PC-3 (cell line): Measurements from ENCODE around the gene LYZL1. TPM values are rescaled to one million over a fixed set of nuclear protein-coding genes. Genes with fewer than 3 reads are reported as not detected.

Experiments used
- ATAC-seq: fragments of 200-7000 bp; cut with Tn5 transposase; 2 replicates; pipeline ENCODE4 v1.9.1; 2020; ENCODE audit warnings: mild to moderate bottlenecking, moderate library complexity
- BruUV-seq: library from RNA; stranded (reverse); fragments of 400-500 nt; replicated peaks from 2 replicates; lab custom pipeline; 2021; lab: Mats Ljungman, UMichigan
- CTCF ChIA-PET: fragments of 300-600 bp; sonication (Branson Sonifier 250); formaldehyde crosslinking; loops from one replicate; lab custom pipeline; 2022; ENCODE audit warnings: antibody characterized with exemption; lab: Charles Lee
- POLR2A ChIA-PET: fragments of 300-600 bp; sonication (Branson Sonifier 250); formaldehyde crosslinking; loops from one replicate; lab custom pipeline; 2022; ENCODE audit warnings: antibody characterized with exemption; ENCODE audit not compliant: unreplicated experiment; lab: Charles Lee
- DNase-seq: peaks from one replicate; pipeline ENCODE4 v3.0.0-alpha.2; 2015
- H2AFZ ChIP-seq: fragments of 300-600 bp; sonication (generic); 2 replicates; pipeline ENCODE4 v1.6.0; 2016; ENCODE audit warnings: antibody characterized with exemption, low read length
- H3F3A ChIP-seq: fragments of 300-600 bp; sonication (generic); one replicate; pipeline ENCODE4 v1.6.0; 2017; ENCODE audit warnings: antibody characterized with exemption, low read length, control low read depth, mild to moderate bottlenecking; ENCODE audit not compliant: unreplicated experiment
- H3K27ac ChIP-seq: fragments of 300-600 bp; sonication (generic); 2 replicates; pipeline ENCODE4 v1.5.1; 2016; ENCODE audit warnings: mild to moderate bottlenecking, low read length
- H3K27me3 ChIP-seq: fragments of 300-600 bp; sonication (generic); 2 replicates; pipeline ENCODE4 v1.6.1; 2016; ENCODE audit warnings: low read length, mixed read lengths
- H3K36me3 ChIP-seq: fragments of 300-600 bp; sonication (generic); 2 replicates; pipeline ENCODE4 v1.6.1; 2016; ENCODE audit warnings: low read depth, mixed run types, low read length, mixed read lengths
- H3K4me1 ChIP-seq: fragments of 300-600 bp; sonication (generic); 2 replicates; pipeline ENCODE4 v1.5.1; 2016; ENCODE audit warnings: low read length; ENCODE audit not compliant: insufficient read depth
- H3K4me2 ChIP-seq: fragments of 300-600 bp; sonication (generic); 2 replicates; pipeline ENCODE4 v1.6.0; 2016; ENCODE audit warnings: low read length
- H3K4me3 ChIP-seq: fragments of 300-600 bp; sonication (generic); 2 replicates; pipeline ENCODE4 v1.5.1; 2016; ENCODE audit warnings: mild to moderate bottlenecking, low read length, mixed read lengths
- H3K79me2 ChIP-seq: fragments of 300-600 bp; sonication (generic); 2 replicates; pipeline ENCODE4 v1.6.1; 2017; ENCODE audit warnings: low read length, mixed read lengths
- H3K9ac ChIP-seq: fragments of 300-600 bp; sonication (generic); 2 replicates; pipeline ENCODE4 v1.6.0; 2016; ENCODE audit warnings: mild to moderate bottlenecking, low read length
- H3K9me2 ChIP-seq: fragments of 300-600 bp; sonication (generic); replicated peaks from 2 replicates; pipeline ENCODE4 v1.6.1; 2016; ENCODE audit warnings: mixed run types, low read length, mixed read lengths
- H3K9me3 ChIP-seq: fragments of 300-600 bp; sonication (generic); 2 replicates; pipeline ENCODE4 v1.6.1; 2016; ENCODE audit warnings: low read length, mixed read lengths
- H4K20me1 ChIP-seq: fragments of 300-600 bp; sonication (generic); 2 replicates; pipeline ENCODE4 v1.6.1; 2016; ENCODE audit warnings: low read length, mixed read lengths
- CTCF ChIP-seq: fragments of 300-600 bp; sonication (generic); conservative IDR thresholded peaks from 2 replicates; pipeline ENCODE4 v1.5.1; 2017; ENCODE audit warnings: antibody characterized with exemption, low read depth, mild to moderate bottlenecking, low read length
- EZH2 ChIP-seq: fragments of 300-600 bp; sonication (generic); IDR thresholded peaks from one replicate; pipeline ENCODE4 v1.6.1; 2017; ENCODE audit warnings: antibody characterized with exemption, mild to moderate bottlenecking, low read length; ENCODE audit not compliant: unreplicated experiment
- EZH2phosphoT487 ChIP-seq: fragments of 300-600 bp; sonication (generic); IDR thresholded peaks from 2 replicates; pipeline ENCODE4 v1.6.1; 2018; ENCODE audit warnings: mild to moderate bottlenecking, antibody characterized with exemption, low read length, borderline replicate concordance
- intact Hi-C: fragments of 100-400 bp; cut with micrococcal nuclease; formaldehyde crosslinking; loops from 2 replicates; pipeline ENCODE4 v1.9.0; 2023
- total RNA-seq: library from RNA; depleted of rRNA; stranded (reverse); fragments of >200 nt; gene quantifications from 2 replicates; pipeline ENCODE4 v1.2.3, GENCODE V29; 2014

LYZL1 gene
- total RNA-seq, 1 experiment from 2014 or later, result not detected

GRCh38 chr10:29256586-29256985, 32.3 kb upstream of the LYZL1 start:
- Histone ChIP-seq H3K9ac (no peak overlapping the region), H3K79me2 (no peaks in the 10 kb centered on the region), H3K36me3 (no peaks in the 10 kb centered on the region), H3F3A (no peaks in the 10 kb centered on the region), H2AFZ (no peak overlapping the region), H3K9me2 (no peaks in the 10 kb centered on the region), H3K27me3 (peaks cover 8% of the 10 kb centered on the region; the same call in 1 of the 2 replicates), H3K27ac (peak overlapping the region; percentile 30), H3K4me1 (peaks cover 22% of the 10 kb centered on the region), H3K4me3 (no peak overlapping the region), H3K4me2 (peak overlapping the region; percentile 63), H4K20me1 (no peaks in the 10 kb centered on the region), H3K9me3 (no peaks in the 10 kb centered on the region)
- TF ChIP-seq CTCF (no peak), EZH2phosphoT487 (no peak), EZH2 (no peak)
- DNase-seq (no peak), ATAC-seq (no peak)
- POLR2A ChIA-PET, result no interaction called here
- CTCF ChIA-PET, result interaction anchor here (0.5 to 0.6 kb wide), 2 partner anchors 54 to 150 kb away, joined by 4 read pairs; no protein-coding TSS in a partner anchor
- intact Hi-C loops, result loop anchor here (2.0 kb wide), 1 partner anchor 20 kb away; no protein-coding TSS in a partner anchor
- BruUV-seq, result no TSS peak

- no peaks in the 10 kb centered on the region for H3K9me2 ChIP-seq
- CTCF ChIA-PET, result no interaction called here
- no peaks in the 10 kb centered on the region for H3F3A ChIP-seq
- POLR2A ChIA-PET, result no interaction called here
- DNase-seq (peak; percentile 82), ATAC-seq (peak; percentile 91)
- BruUV-seq, result no TSS peak
- H3K4me3 ChIP-seq, result no peak overlapping the region
- no peaks in the 10 kb centered on the region for H3K36me3 ChIP-seq
- H3K79me2 ChIP-seq, result no peaks in the 10 kb centered on the region
- H4K20me1 ChIP-seq, result no peaks in the 10 kb centered on the region
- H3K4me2 ChIP-seq, result peak overlapping the region; percentile 63
- H3K27ac ChIP-seq, result peak overlapping the region; percentile 61
- intact Hi-C loops, result loop anchor here (1.0 to 2.0 kb wide), 2 partner anchors 20 to 23 kb away; no protein-coding TSS in a partner anchor
- no peak overlapping the region for H2AFZ ChIP-seq
- H3K27me3 ChIP-seq, result 0 out of 2 replicates have a peak, but pooled peaks cover 8% of the 10 kb centered on the region
- H3K4me1 ChIP-seq, result peaks cover 22% of the 10 kb centered on the region
- H3K9me3 ChIP-seq, result no peaks in the 10 kb centered on the region
- TF ChIP-seq EZH2 (no peak), EZH2phosphoT487 (no peak)
- H3K9ac ChIP-seq, result no peak overlapping the region
Measured at GRCh38 chr10:29257106-29257783, 31.6 kb upstream of the LYZL1 start.

GRCh38 chr10:29257784-29258135, 31.1 kb upstream of the LYZL1 start:
- intact Hi-C loops, result loop anchor here (1.0 to 2.0 kb wide), 2 partner anchors 19 to 23 kb away; no protein-coding TSS in a partner anchor
- ChIA-PET POLR2A (no interaction called here), CTCF (no interaction called here)

More at GRCh38 chr10:29257784-29258135, 31.1 kb upstream of the LYZL1 start:
- Histone ChIP-seq H3K4me1 (peaks cover 22% of the 10 kb centered on the region), H3K9ac (no peak overlapping the region), H3K79me2 (no peaks in the 10 kb centered on the region), H3K36me3 (no peaks in the 10 kb centered on the region), H3K4me2 (peak overlapping the region; percentile 63), H3K27ac (peak overlapping the region; percentile 61), H3K27me3 (0 out of 2 replicates have a peak, but pooled peaks cover 6% of the 10 kb centered on the region), H2AFZ (no peak overlapping the region), H3K4me3 (no peak overlapping the region), H3K9me2 (no peaks in the 10 kb centered on the region), H4K20me1 (no peaks in the 10 kb centered on the region), H3F3A (no peaks in the 10 kb centered on the region), H3K9me3 (no peaks in the 10 kb centered on the region)
- ATAC-seq (no peak), DNase-seq (no peak)
- no TSS peak for BruUV-seq
- no peak for TF ChIP-seq EZH2phosphoT487
- TF ChIP-seq EZH2, result no peak
- TF ChIP-seq CTCF, result no peak
